Peyer's patch (tissue), 4 donors: ENCODE data around the gene CSF2RB.

Source experiments
- POLR2A ChIP-seq, 2 donors: fragments of 450-650 bp; IDR thresholded peaks; one replicate each; pipeline ENCODE4 v1.5.1; 2017; ENCODE audit warnings: antibody characterized with exemption in 2 of 2, mild to moderate bottlenecking in 2 of 2, moderate library complexity in 2 of 2
- TF ChIP-seq, protein P1 (sequence below), 6 experiments: fragments of 450-650 bp in 4 of 6; fragments of 200-600 bp in 2 of 6; sonication (generic) in 1 of 6; IDR thresholded peaks; one replicate each; pipeline ENCODE4 v1.5.1; 2017 to 2019; ENCODE audit warnings: antibody characterized with exemption in 6 of 6, mild to moderate bottlenecking in 3 of 6, moderate library complexity in 1 of 6

GRCh38 chr22:36870250-36870649 lies 43.2 kb upstream of the CSF2RB start:
- no peak for TF ChIP-seq POLR2A (IDR thresholded peaks at IDR 0.05)
- TF ChIP-seq, protein P1, sequence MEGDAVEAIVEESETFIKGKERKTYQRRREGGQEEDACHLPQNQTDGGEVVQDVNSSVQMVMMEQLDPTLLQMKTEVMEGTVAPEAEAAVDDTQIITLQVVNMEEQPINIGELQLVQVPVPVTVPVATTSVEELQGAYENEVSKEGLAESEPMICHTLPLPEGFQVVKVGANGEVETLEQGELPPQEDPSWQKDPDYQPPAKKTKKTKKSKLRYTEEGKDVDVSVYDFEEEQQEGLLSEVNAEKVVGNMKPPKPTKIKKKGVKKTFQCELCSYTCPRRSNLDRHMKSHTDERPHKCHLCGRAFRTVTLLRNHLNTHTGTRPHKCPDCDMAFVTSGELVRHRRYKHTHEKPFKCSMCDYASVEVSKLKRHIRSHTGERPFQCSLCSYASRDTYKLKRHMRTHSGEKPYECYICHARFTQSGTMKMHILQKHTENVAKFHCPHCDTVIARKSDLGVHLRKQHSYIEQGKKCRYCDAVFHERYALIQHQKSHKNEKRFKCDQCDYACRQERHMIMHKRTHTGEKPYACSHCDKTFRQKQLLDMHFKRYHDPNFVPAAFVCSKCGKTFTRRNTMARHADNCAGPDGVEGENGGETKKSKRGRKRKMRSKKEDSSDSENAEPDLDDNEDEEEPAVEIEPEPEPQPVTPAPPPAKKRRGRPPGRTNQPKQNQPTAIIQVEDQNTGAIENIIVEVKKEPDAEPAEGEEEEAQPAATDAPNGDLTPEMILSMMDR (IDR thresholded peaks at IDR 0.05): no peak
